Inflammatory macrophage (primary cell): ENCODE results near the gene ATF5.

ENCODE experiments used
- DNase-seq, 2 donors: peaks; one replicate each; pipeline ENCODE4 v3.0.0-alpha.2; 2020 to 2022

ATF5 gene

DNA sequence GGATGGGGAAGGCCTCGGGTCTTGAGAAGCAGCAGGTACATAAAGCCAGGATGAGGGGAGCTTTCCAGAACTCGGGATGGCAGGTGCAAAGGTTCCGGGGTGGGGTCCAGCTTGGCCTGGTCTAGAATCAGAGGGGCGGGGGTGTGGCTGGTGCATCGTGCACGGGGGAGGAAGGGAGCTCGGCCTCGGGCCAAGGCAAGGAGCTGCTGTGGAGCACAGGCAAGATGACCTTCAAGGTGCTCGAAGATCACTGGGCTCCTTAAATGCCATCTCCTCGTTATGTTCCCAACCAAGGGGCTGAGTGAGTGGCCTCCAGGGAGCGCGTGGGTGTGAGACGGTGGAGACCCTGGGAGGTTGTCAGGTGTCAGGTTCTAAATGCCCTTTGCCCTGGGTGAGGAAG lies 48.1 kb downstream of the ATF5 start:
- DNase-seq = no peak

DNA sequence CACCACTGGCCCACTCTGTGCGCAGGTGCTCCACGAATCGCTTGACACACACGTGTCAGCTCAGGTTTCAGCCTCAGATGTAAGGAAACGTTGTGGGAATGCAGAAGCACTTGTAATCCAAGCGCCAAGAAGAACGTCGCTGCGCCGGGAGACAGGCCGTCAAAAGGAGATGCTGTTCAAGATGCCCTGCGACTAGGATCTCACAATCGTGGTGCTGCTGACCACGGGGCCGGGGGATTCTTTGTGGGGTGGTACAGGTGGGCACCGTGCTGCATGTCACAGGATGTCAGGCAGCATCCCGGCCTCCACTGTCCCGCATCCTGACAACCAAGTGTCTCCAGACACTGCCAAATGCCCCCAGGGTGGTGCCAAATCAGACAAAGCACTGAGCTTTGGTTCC lies 48.9 kb downstream of the ATF5 start:
- DNase-seq = no peak

DNA sequence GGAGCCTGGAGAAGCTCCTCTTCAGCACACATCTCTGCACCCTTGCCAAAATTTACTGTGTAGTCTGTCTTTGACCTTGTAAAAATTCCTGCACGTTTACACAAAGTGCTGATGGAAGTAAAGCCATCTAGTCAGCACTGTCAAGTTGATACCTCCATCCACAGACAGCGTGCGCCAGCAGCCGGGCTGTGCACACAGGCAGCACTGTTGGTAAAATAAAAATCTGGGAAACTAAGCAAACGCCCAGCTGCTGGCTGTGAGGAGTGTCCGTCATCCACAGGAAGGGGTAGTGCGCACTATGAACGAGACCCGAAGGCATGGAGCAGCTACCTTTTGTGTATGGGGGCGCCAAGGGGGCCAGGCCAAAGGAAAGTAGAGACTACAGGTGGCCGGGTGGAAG lies 49.3 kb downstream of the ATF5 start:
- no peak for DNase-seq

DNA sequence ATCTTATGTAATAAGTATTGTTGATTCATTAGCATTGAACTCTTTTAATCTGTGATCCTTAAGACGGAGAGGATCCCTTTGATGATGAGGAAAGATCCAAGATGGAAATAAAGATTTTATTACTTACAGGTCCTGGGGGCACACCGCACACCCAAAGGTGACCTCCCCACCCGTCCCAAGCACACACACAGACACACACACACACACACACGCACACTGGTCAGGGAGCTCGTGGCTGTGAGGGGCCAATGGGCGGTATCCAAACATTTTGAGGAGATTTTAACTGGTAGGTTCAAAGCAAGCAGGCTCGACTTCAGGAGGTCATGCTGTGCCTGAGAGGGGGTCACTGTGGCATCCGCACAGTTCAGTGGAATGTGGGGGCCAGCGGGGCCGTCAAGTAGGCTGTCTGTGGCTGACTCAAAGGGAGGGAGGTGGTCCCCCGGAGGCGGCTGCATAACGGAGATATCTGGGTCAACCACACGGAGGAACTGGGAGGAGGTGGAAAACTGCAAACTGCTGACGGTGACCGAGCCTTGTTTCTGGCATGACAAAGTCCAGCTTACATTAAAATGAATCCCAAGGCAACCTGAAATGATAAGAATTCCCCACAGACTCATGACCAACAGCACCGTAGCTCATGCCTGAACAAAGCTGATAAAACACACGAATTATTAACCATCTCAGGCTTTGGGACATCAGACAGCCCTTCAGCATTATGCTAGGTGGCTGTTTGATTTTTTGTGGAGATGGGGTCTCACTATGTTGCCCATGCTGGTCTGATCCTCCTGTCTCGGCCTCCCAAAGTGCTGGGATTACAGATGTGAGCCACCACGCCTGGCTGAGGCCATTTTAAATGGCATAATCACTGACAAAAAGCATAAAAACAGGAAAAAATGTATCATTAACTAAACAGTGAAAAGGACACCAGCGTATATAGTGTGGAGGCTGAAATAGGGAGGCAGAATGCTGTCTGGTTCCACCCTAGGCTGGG lies 52.9 kb downstream of the ATF5 start:
- no peak for DNase-seq
